Upper lobe of left lung (tissue), 4 donors: ENCODE measurements around the gene DIPK1C.

Experiments
- EP300 ChIP-seq, 4 donors: sonication (generic); formaldehyde crosslinking; IDR thresholded peaks; one replicate each; pipeline ENCODE4 v1.5.1; 2017; ENCODE audit warnings: antibody characterized with exemption in 4 of 4, control low read depth in 2 of 4
- POLR2A ChIP-seq, 4 donors: fragments of 450-650 bp; IDR thresholded peaks; one replicate each; pipeline ENCODE4 v1.5.1; 2016 to 2017; ENCODE audit warnings: antibody characterized with exemption in 4 of 4, mild to moderate bottlenecking in 2 of 4
- POLR2AphosphoS5 ChIP-seq, 2 donors: sonication (generic); formaldehyde crosslinking; IDR thresholded peaks; one replicate each; pipeline ENCODE4 v1.5.1; 2017; ENCODE audit warnings: antibody characterized with exemption in 2 of 2
- TF ChIP-seq, protein P1 (sequence below), 6 experiments: fragments of 450-650 bp in 4 of 6; fragments of 200-600 bp in 2 of 6; sonication (generic) in 2 of 6; IDR thresholded peaks; one replicate each; pipeline ENCODE4 v1.5.1; 2016 to 2019; ENCODE audit warnings: antibody characterized with exemption in 6 of 6

- TF ChIP-seq, protein P1, sequence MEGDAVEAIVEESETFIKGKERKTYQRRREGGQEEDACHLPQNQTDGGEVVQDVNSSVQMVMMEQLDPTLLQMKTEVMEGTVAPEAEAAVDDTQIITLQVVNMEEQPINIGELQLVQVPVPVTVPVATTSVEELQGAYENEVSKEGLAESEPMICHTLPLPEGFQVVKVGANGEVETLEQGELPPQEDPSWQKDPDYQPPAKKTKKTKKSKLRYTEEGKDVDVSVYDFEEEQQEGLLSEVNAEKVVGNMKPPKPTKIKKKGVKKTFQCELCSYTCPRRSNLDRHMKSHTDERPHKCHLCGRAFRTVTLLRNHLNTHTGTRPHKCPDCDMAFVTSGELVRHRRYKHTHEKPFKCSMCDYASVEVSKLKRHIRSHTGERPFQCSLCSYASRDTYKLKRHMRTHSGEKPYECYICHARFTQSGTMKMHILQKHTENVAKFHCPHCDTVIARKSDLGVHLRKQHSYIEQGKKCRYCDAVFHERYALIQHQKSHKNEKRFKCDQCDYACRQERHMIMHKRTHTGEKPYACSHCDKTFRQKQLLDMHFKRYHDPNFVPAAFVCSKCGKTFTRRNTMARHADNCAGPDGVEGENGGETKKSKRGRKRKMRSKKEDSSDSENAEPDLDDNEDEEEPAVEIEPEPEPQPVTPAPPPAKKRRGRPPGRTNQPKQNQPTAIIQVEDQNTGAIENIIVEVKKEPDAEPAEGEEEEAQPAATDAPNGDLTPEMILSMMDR (IDR thresholded peaks at IDR 0.05): no peak
- TF ChIP-seq POLR2A (IDR thresholded peaks at IDR 0.05) (no peak), POLR2AphosphoS5 (IDR thresholded peaks at IDR 0.05) (no peak), EP300 (IDR thresholded peaks at IDR 0.05) (no peak)
Observed at GRCh38 chr18:74494514-74494913, 37.4 kb upstream of the DIPK1C start.
